Ovary (tissue), 9 donors: ENCODE data around the gene CORO6. TPM values are rescaled to one million over a fixed set of nuclear protein-coding genes. Genes with fewer than 3 reads are reported as not detected.

Source experiments
- DNase-seq, 5 donors: peaks; one replicate each; pipeline ENCODE4 v3.0.0-alpha.2; 2019 to 2020
- H3K27ac ChIP-seq, 2 donors: fragments of 200-600 bp; one replicate each; pipeline versions ENCODE4 v1.5.1 to v1.8.0; 2019 to 2022
- H3K27me3 ChIP-seq: fragments of 200-600 bp; one replicate; pipeline ENCODE4 v1.8.0; 2022
- H3K36me3 ChIP-seq: fragments of 200-600 bp; sonication (generic); one replicate; pipeline ENCODE4 v1.5.1; 2019
- H3K4me1 ChIP-seq: one replicate; pipeline ENCODE4 v1.8.1; 2013; ENCODE audit warnings: mild to moderate bottlenecking, moderate library complexity; ENCODE audit not compliant: insufficient read depth
- H3K4me3 ChIP-seq: fragments of 200-600 bp; sonication (generic); one replicate; pipeline ENCODE4 v1.5.1; 2017
- H3K9me3 ChIP-seq, 2 donors: fragments of 200-600 bp in 1 of 2; sonication (generic) in 1 of 2; one replicate each; pipeline versions ENCODE4 v1.5.1 to v1.8.1; 2013 to 2019; ENCODE audit warnings: mild to moderate bottlenecking in 1 of 2, moderate library complexity in 1 of 2
- EP300 ChIP-seq: sonication (generic); formaldehyde crosslinking; IDR thresholded peaks from one replicate; pipeline ENCODE4 v1.6.1; 2017; ENCODE audit warnings: antibody characterized with exemption
- POLR2A ChIP-seq: fragments of 450-650 bp; IDR thresholded peaks from one replicate; pipeline ENCODE4 v1.6.1; 2017; ENCODE audit warnings: antibody characterized with exemption, mild to moderate bottlenecking, moderate library complexity
- WGBS, 3 donors: extraction: QIAGEN DNeasy Blood & Tissue Kit in 1 of 3; methylation state at CpG; one replicate each; pipeline versions ENCODE4 v1.1.5 to v1.1.7; 2013 to 2017; 5-methylcytosine and 5-hydroxymethylcytosine counted together
- intact Hi-C, 4 donors: fragments of 100-400 bp; cut with DNase I; formaldehyde crosslinking; loops; one replicate each; pipeline versions ENCODE4 v1.11.0 to v1.15.1; 2022 to 2023
- polyA plus RNA-seq, 2 donors: library from polyadenylated mRNA; stranded (reverse); fragments of 200-250 nt in 1 of 2; fragments of 350-450 nt in 1 of 2; fragmentation: Illumina TruSeq in 1 of 2; extraction: RNeasy Lipid Tissue Mini Kit (QIAGEN cat#74804) in 1 of 2; gene quantifications; one replicate each; pipeline ENCODE4 v1.2.3, GENCODE V29; 2013 to 2014
- total RNA-seq, 7 donors: library from RNA; depleted of rRNA in 2 of 7; stranded (reverse); fragments of >200 nt in 2 of 7; fragmentation: NEBNext Ultra II Directional in 3 of 7; extraction: Animal tissue kit (Norgen Biotek cat#: 25700) in 3 of 7; gene quantifications; one replicate each; pipeline versions ENCODE4 v1.1.0 to v1.2.4, GENCODE V29; 2016 to 2023
- TF ChIP-seq, protein P1 (sequence below), 3 donors: fragments of 450-650 bp in 2 of 3; fragments of 200-600 bp in 1 of 3; IDR thresholded peaks; one replicate each; pipeline versions ENCODE4 v1.5.1 to v1.8.0; 2016 to 2022; ENCODE audit warnings: antibody characterized with exemption in 3 of 3, mild to moderate bottlenecking in 1 of 3
- donor health status: DM: no; HTN: no; CAD: no; lungs with moderate emphysema.
- donor health status: DM: no; HTN: no; CAD: no.
- donor health status: Bipolar disorder and iron deficiency.
- donor health status: DM: yes; HTN: yes; CAD: no.
- donor health status: DM: no; HTN: no; CAD: no.
- donor health status: DM: yes; HTN: yes; CAD: no.

The CORO6 gene
- total and polyA plus RNA-seq, 9 donors, result 1.2 to 9.0 (median 3.5) TPM

DNA sequence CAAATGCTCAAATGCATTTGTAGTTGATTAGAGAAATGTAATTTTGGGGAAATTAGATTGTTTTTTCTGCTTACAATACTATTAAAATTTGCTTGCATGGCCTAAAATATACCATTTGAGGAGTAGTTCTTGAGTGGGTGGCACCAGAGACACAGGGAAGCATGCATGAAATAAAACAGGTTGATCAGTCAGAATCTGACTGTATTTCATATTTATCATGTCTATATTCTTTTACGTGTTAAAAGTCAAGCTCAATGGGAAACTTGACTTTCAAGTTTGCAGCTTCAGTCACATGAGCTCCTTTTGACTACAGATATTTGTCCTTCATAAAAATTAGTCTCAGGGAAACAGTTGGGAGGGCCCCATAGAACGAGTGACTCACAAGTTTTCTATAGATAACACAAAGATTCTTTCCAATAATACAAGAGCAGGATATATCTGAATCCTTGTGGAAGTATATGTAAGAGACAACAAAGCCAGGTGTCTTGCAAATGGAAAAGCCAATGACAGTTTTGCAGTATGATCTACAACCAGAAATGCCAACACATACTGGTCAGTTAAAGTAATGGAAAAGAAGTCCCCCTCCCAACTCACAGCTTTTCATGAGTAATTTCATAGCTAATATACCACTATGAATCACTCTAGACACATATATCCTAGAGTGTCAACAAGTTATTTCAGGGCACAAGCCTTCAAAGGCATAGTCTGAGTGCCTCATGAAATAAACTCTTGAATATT, 42.2 kb upstream of the CORO6 start:
- intact Hi-C loops, result no loop called here
- H3K36me3 ChIP-seq, result no peaks in the 10 kb centered on the region
- H3K27ac ChIP-seq, result no peak overlapping the region
- no peaks in the 10 kb centered on the region for H3K4me1 ChIP-seq
- H3K27me3 ChIP-seq, result no peaks in the 10 kb centered on the region
- TF ChIP-seq POLR2A, result no peak
- TF ChIP-seq, protein P1, sequence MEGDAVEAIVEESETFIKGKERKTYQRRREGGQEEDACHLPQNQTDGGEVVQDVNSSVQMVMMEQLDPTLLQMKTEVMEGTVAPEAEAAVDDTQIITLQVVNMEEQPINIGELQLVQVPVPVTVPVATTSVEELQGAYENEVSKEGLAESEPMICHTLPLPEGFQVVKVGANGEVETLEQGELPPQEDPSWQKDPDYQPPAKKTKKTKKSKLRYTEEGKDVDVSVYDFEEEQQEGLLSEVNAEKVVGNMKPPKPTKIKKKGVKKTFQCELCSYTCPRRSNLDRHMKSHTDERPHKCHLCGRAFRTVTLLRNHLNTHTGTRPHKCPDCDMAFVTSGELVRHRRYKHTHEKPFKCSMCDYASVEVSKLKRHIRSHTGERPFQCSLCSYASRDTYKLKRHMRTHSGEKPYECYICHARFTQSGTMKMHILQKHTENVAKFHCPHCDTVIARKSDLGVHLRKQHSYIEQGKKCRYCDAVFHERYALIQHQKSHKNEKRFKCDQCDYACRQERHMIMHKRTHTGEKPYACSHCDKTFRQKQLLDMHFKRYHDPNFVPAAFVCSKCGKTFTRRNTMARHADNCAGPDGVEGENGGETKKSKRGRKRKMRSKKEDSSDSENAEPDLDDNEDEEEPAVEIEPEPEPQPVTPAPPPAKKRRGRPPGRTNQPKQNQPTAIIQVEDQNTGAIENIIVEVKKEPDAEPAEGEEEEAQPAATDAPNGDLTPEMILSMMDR (IDR thresholded peaks at IDR 0.05), result no peak
- TF ChIP-seq EP300, result no peak
- H3K9me3 ChIP-seq, result no peaks in the 10 kb centered on the region
- 71 to 75% (median 73%) methylated on average over 2 of the region's 2 CpGs for WGBS, 3 donors
- H3K4me3 ChIP-seq, result no peak overlapping the region
- DNase-seq, result no peak

DNA sequence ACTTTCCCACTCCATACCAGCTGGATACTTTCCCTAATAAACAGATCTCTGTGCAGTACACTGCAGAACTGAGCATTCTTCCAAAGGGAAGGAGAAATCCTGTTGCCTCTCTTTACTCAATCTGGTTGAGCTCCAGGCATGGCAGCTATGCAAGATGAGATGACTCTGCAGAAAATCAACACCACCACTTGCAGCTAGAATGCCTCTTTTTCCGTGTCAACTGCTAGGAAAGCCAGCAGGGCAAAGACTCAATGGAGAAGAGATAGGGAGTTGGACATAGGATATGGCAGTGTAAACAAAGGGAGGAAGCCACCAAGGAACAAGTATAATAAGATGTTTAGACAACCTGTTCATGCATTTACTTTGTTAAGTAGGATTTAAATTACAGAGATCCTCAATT, 40.4 kb upstream of the CORO6 start:
- TF ChIP-seq POLR2A (no peak), EP300 (no peak)
- TF ChIP-seq, protein P1 (IDR thresholded peaks at IDR 0.05), result no peak
- H3K27ac ChIP-seq, result no peak overlapping the region
- no peaks in the 10 kb centered on the region for H3K9me3 ChIP-seq
- no peak overlapping the region for H3K4me3 ChIP-seq
- intact Hi-C loops, result no loop called here
- H3K27me3 ChIP-seq, result no peaks in the 10 kb centered on the region
- H3K4me1 ChIP-seq, result no peaks in the 10 kb centered on the region
- no peaks in the 10 kb centered on the region for H3K36me3 ChIP-seq
- no peak for DNase-seq
- 39 to 56% (median 44%) methylated on average over 1 of the region's 1 CpG for WGBS, 3 donors

DNA sequence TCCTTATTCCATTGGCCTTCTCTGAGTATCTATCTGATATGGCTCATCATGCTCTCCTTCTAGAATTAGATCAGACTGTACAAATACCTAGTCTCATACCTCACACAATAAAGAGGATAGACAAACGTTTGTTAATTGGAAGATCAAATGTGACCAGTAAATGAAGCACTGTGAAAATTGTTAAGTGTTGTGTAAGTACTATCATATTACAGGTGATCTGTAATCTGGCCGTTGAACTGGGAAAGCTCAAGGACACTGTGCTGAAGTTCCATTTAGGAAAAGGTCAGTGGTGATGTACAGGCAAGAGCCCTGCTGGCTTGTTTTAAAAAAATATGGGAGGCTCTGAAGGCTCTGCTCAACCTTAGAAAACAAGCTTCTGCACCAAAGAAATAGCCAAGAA, 38.5 kb upstream of the CORO6 start:
- intact Hi-C loops, result no loop called here
- no peak overlapping the region for H3K27ac ChIP-seq
- H3K9me3 ChIP-seq, result no peaks in the 10 kb centered on the region
- H3K27me3 ChIP-seq, result no peaks in the 10 kb centered on the region
- H3K4me1 ChIP-seq, result no peaks in the 10 kb centered on the region
- H3K36me3 ChIP-seq, result no peaks in the 10 kb centered on the region
- H3K4me3 ChIP-seq, result no peak overlapping the region
- TF ChIP-seq EP300, result no peak
- TF ChIP-seq POLR2A, result no peak
- TF ChIP-seq, protein P1 (IDR thresholded peaks at IDR 0.05), result no peak
- WGBS, 3 donors, result 69 to 84% (median 76%) methylated on average over 2 of the region's 2 CpGs
- DNase-seq, result no peak

DNA sequence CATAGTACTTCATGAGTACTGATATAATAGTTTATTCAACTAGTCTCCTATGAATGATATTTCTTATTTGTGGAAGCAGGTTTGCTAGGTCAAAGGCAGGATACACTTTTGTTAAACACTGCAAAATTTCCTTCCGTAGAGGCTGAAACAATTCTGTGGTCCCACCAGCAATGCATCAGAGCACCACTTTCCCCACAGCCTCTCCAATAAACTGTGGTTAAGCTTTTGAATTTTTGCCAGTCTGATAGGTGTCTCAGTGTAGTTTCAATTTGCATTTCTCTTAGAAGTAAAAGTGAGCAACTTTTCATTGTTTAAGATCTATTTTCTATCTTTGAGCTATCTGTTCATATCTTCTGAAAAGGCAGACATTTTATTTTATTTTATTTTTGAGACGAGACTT, 36.4 kb upstream of the CORO6 start:
- TF ChIP-seq, protein P1 (IDR thresholded peaks at IDR 0.05), result no peak
- no peak for TF ChIP-seq EP300
- TF ChIP-seq POLR2A, result no peak
- Histone ChIP-seq H3K4me3 (no peak overlapping the region), H3K9me3 (no peaks in the 10 kb centered on the region), H3K27ac (no peak overlapping the region), H3K36me3 (no peaks in the 10 kb centered on the region), H3K4me1 (no peaks in the 10 kb centered on the region), H3K27me3 (no peaks in the 10 kb centered on the region)
- 85 to 95% (median 88%) methylated on average over 2 of the region's 2 CpGs for WGBS, 3 donors
- intact Hi-C loops, result no loop called here
- DNase-seq, result no peak
